ENCODE data around the gene RWDD1.

RWDD1 gene

DNA sequence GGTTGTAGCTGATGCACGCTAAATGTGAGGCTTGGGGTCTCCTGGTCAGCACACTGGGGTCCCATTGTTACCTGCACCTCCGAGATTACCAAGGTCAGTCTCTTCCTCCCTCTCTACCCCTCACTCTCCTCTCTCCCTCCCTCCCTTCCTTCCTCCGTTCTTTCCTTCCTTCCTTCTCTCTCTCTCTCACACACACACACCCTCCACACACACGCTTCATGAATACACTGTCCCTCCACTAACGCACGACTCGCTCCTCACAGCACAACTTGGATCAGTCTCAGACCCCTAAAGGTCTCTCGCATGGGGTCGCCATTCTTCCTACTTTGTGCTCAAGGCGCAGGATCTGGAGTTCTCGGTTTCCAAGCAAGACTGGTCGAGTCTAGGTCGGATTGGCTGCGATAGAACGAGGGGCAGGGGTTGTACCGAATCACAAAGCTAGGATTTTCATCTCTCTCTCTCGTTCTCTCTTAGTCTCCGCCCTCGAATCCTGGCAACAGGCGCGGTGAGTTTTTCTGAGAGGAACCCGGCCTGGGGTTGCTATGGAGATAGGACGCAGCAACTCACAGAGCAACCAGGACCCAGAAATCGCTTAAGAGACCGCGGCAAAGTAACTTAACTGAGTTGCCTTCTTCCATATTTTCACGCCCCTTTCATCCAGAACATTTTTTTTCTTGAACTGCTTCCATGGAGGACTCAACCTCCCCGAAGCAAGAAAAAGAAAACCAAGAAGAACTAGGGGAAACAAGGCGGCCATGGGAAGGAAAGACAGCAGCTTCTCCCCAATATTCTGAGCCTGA is 44.8 kb downstream of the RWDD1 start, which contains the start of gene RSPH4A:
TSS of gene RSPH4A (plus strand) at position 543 of the 800 bp plus-strand sequence. CDS start at position 688, 145 bp downstream.
- peak; percentile 99 for DNase-seq

DNA sequence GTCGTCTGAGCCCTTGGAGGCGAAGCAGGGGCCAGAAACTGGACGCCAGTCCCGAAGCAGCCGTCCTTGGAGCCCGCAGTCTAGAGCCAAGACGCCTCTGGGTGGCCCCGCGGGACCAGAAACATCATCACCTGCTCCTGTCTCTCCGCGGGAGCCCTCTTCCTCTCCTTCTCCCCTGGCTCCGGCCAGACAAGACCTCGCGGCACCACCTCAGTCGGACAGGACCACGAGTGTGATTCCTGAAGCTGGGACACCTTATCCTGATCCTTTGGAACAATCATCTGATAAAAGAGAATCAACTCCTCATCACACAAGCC is 45.4 kb downstream of the RWDD1 start:
- DNase-seq, result no peak

DNA sequence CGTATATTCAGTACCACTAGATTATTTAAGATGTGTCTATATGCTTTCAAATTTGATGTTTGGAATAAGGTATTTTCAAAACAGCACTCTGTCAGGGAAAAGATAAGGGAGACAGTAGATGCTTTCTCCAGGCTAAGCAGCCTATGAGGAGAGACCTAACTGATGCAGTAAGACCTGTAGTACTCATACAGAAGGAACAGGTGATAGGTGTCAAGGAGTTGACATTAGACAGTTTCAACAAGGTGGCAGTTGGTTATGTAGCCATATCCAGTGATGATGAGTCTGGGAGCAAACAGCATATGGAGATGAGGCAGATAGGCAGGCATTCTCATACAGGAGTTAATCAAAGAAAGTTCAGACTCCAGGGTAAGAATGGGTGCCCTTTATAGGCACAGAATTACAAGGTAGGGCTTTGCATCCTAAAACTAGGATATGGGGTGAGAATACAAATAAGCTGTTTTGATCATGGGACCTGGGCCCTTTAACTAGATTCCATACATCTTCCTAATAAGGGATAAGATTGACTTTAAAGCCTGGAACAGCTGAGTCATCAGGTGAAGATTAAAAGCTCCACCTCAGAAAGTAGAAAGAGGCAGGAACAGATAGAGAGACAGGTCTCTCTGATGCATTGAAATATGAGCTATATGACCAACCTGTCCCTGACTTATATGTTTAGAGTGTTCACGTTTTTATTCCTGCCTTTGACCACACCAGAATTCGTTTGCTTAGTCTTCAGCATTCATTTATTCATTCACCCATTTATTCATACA is 52.9 kb downstream of the RWDD1 start:
- no peak for DNase-seq

DNA sequence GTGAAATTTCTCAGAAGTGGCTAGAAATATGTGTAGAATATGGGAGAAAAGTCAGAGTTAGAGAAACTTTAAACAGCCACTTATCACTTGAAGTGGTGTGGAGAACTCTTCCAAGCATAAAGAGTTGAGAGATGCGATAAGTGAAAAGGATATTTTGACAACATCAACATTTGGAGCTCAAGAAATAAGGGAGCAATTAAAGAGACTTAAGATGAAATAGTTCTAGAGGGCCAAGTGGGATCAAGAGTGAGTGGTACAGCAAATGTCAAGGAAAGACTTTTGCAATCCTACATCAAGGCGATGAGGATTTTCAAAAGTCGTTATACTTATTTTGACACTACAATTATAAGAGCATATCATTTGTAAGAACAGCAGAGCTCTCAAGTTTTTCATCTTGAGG is 54.6 kb downstream of the RWDD1 start:
- DNase-seq, result no peak

DNA sequence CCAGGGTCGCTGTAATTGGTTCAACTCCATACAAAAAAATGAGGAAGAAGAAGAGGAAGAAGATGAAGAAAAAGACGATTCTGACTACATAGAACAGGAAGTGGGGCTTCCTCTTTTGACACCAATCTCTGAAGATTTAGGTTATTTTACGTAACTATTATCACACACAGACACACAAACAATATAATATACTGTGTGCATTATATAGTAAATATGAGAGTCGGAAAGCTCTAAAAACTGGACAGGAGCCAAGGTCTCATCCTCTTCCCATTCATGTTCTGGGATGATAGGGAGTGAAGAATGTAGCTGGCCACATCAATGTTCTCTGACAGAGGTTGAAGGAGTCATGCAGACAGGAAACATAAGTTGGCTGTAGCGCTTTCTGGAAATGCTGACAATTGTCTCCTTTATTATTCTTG is 58.3 kb downstream of the RWDD1 start:
- DNase-seq, result no peak

DNA sequence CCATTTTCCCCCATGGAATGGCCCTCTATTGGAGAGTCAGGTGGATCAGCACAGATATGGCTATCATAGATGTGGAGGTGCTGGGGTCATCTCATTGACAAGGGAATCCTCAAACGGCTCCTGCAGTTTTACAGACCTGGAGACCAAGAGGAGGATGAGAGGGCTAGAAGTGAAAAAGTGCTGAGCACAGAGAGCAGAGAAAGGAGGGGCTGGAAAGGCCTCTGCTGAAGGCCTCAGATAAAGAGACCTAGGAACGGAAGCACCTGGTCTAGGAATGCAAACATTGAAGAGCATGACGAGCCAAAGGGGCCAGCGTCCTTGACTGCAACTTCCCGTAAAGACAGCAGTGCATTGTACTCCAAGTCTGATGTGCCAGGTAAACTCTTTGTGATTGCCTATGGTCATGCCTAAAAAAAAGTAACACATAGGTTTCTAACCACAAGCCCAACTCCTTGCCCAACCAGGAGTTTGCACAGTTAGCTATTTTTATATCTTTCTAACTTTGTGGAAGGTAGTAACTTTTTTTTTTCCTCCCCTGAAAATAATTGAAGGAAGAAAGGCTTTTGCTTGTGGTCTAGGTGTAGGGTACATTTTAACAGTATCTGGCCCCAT is 60.2 kb downstream of the RWDD1 start:
- DNase-seq, result no peak

DNA sequence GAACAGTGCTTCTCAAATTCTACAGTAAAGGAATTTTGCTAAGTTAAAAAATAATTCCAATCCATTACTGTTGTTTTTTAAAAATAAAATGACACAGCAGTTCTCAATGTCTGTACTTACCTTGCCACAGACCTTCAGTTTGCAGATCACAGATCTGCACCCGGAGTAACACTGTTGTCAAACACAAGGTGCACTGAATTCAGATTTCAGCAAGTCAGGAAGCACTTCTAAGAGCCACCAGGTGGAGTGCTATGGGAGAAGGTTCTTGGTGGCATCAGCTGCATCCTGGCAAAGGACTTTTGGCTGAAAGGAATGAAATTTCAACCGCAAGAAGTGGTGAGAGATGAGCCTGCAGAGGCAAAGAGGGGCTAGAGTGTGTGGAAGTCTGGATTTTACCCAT is 62.4 kb downstream of the RWDD1 start:
- DNase-seq, result no peak

Measured in DMS 273 treated with DMSO at 0.1 percent for 48 hours (cell line).